ENCODE measurements around the gene VSIG2. TPM values are rescaled to one million over a fixed set of nuclear protein-coding genes. Genes with fewer than 3 reads are reported as not detected.
A peak's percentile ranks its signal among the peaks of the same experiment; 100 is the strongest.

The VSIG2 gene
- total RNA-seq, 1 donor from 2014 or later: 0.70 TPM

DNA sequence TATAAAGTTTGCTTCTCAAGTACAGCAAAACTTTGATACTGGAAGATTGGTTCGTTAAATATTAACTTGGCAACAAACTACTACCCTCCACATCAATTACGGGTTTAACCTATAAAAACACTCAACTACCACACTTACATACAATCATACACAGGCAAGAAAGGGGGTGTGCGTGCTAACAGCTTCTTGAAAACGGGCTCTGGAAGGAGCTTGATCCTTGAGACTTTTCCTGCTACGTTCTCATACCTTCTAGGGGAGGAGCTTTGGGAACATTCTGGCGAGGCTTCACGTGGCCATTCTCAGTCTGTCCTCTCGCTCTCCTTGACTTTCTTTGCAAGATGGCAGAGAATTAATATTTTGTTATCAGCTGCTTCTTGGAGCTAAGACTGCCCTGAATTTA lies 16.9 kb upstream of the VSIG2 start:
- DNase-seq (ENCODE audit: missing footprints): no peak
- ATAC-seq: no peak
- intact Hi-C loops (cut with DNase I): loop anchor here (10.0 kb wide), 1 partner anchor 66 kb away; no protein-coding TSS in a partner anchor

DNA sequence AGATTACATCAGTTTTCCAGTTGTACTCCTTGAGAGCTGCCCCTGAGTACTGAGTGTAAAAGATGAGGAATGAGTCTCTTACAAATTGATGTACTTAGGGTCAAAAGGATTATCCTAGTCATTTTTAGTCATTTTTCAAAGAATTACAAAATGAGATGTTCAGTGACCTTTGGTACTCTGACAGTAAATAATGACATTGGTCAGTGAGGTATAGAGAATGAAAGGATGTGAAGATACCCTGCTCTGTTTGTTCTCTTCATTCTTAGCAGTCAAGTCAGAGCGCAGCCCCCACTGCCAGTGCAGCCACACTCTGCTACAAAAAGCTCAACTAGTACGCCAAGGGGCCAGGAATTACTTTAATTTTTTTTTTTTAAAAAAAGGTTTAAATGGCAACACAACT lies 14.1 kb upstream of the VSIG2 start:
- ATAC-seq (no peak), DNase-seq (ENCODE audit: missing footprints) (no peak)
- intact Hi-C loops (cut with DNase I): loop anchor here (10.0 kb wide), 1 partner anchor 69 kb away; no protein-coding TSS in a partner anchor

DNA sequence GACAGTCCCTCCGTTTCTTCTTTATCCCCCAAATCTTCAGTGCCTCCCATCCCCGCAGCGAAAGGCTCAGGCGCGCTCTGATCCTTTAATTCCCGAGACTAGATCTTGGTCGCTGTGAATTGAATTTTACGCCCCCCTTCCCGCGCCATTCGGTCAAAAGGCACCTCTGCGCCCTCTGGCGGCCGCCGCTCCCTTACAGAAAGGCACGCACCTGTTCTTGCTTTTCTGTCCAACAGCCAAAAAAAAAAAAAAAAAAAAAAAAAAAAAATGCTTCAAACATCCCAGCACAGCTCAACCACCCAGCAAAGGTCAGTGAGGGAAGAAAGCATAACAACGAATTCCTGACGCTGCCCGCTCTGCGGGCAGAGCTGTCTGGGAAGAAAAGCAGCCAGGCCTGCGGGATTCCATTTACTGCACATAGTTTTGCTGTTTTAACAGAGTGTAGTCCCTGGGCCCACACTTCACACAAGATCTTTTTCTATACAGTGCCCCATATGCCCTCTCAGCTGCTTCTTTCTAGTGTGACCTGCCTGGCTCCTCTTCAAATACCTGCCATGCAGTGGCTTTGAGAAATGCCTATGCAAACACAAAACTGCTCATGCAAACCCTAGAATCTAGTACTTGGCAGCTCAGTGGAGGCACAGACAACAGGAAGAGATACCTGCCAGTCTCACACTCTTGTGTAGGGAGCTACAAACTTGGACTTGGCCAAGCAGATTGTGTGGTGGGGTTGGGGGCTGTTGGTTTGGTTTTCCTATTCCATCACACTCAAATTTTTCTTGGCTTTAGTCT lies 11.3 kb upstream of the VSIG2 start:
- ATAC-seq (peak; percentile 33), DNase-seq (ENCODE audit: missing footprints) (peak; percentile 90)
- intact Hi-C loops (cut with DNase I): loop anchor here (1.0 to 10.0 kb wide), 3 partner anchors 39 to 94 kb away; partner anchors contain the start of gene MSANTD2

GRCh38 chr11:124762624-124763155 lies 10.6 kb upstream of the VSIG2 start:
- peak; percentile 4 for ATAC-seq
- DNase-seq (ENCODE audit: missing footprints): no peak
- intact Hi-C loops (cut with DNase I): loop anchor here (1.0 to 10.0 kb wide), 4 partner anchors 40 to 93 kb away; partner anchors contain the start of gene MSANTD2

DNA sequence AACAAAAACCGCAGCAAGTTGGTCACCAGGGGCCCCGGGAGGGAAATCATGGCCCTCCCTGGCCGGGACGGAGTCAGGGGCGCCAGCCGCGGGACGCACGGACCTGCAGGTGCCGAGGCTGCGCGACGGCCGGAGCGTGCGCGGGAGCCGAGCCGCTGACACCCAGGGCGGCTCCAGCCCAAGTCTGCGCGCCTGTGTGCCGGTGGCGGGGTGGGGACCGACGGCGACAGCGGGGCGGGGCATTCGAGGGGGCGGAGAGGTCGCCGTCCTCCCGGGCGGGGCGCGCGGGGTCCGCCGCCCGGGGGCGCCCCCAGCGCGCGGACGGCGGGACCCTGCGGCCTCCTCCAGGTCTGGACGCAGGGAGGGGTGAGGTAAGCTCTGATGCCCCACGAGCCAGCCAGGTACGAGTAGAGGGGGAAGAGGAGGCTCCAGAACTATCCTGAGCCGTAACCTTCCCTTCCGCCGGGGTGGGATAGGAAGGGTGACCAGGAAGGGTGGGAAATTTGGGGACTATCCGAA lies 10.1 kb upstream of the VSIG2 start, which contains the start of gene ESAM:
Gene ESAM (minus strand): TSS at position 186 of the 519 bp plus-strand sequence. CDS start 136 bp downstream, at position 50.
- ATAC-seq: peak; percentile 37
- intact Hi-C loops (cut with DNase I): loop anchor here (1.0 to 10.0 kb wide), 3 partner anchors 40 to 88 kb away; partner anchors contain the start of gene MSANTD2
- no peak for DNase-seq (ENCODE audit: missing footprints)

DNA sequence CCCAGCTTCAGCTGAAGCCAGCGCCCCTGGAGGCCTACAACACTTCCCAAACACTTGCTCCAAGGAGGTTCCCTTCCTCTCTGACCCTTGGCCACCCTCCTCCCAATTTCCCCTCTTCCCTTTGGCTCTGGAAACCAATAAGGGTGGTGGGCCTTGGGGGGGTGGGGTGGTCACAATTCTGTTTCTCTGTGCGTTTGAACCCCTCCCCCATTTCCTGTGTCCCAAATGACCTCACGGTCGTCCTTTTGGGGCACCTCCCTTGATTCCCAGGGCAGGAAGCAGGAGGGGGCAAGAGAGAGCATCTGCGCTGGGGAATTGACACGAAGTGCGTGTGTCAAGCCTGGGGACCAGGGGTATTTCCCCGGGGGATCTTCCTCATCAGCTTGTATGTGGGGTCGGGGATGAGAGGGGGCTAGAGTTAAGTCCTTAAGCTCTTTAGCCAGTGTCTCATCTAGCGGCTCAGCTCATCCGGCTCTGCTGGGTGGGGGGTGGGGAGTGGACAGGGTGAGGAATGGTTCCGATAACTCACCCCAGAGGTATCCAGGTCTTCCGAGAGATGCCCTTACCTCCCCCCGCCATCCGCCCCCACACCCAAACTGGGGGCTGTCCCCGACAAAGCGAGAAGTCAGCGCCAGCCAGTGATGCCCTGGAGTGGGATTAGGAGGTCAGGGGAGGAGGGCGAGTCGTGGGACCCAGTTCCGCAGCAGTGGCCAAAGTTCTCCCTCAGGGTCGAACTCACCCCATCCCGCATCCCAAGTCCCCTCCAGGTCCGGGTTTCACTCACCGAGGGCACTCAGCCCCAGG lies 9.4 kb upstream of the VSIG2 start:
- ATAC-seq: peak; percentile 7
- no peak for DNase-seq (ENCODE audit: missing footprints)
- intact Hi-C loops (cut with DNase I): loop anchor here (1.0 to 10.0 kb wide), 3 partner anchors 41 to 87 kb away; partner anchors contain the start of gene MSANTD2

DNA sequence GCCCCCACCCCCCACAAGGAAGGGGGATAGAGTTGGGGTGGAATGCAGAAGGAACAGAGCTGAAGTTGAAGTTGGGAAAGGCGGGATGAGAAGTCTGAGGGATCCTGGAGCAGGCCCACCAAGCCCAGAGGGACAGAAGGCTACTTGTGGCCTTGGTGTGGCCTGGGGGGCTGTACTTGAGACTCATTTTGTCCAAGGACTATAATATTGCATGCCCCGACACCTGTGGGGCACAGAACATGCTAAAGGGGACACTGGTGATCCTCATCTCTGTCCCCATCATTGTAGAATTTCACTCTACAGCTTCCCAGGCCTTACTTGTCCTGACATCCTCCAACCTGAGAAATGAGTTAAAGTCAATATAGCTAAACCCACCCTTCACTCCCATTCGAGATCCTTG lies 8.8 kb upstream of the VSIG2 start:
- DNase-seq (ENCODE audit: missing footprints): no peak
- no peak for ATAC-seq
- intact Hi-C loops (cut with DNase I): loop anchor here (5.0 to 10.0 kb wide), 2 partner anchors 41 to 74 kb away; partner anchors contain the start of gene MSANTD2

- ATAC-seq (peak; percentile 11), DNase-seq (ENCODE audit: missing footprints) (no peak)
- intact Hi-C loops (cut with DNase I): loop anchor here (5.0 to 10.0 kb wide), 2 partner anchors 42 to 75 kb away; partner anchors contain the start of gene MSANTD2
Observed at GRCh38 chr11:124760205-124760652, 8.2 kb upstream of the VSIG2 start.

- intact Hi-C loops (cut with DNase I): loop anchor here (5.0 to 10.0 kb wide), 2 partner anchors 43 to 75 kb away; partner anchors contain the start of gene MSANTD2
- ATAC-seq: peak; percentile 39
- DNase-seq (ENCODE audit: missing footprints): no peak
Observed at GRCh38 chr11:124759266-124760204, 7.5 kb upstream of the VSIG2 start.

- DNase-seq (ENCODE audit: missing footprints) (peak; percentile 88), ATAC-seq (peak; percentile 69)
- intact Hi-C loops (cut with DNase I): no loop called here
Observed at GRCh38 chr11:124758355-124759265, 6.6 kb upstream of the VSIG2 start.

DNA sequence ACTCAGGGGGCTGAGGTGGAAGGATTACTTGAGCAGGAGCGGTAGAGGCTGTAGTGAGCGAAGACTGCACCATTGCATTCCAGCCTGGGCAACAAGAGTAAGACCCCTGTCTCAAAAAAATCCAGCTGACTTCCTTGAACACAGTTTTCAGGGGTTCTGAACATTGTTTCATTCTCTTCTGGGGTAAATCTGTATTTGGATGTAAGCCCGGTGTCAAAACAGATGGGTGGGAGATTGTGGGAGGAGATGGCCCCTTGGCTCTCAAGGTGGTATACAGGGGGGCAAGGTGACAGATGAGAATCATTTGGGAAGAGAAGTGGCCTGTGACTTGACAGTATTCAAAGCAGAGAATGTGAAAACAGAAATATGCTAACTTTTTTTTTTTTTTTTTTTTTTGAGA lies 5.3 kb upstream of the VSIG2 start:
- ATAC-seq (no peak), DNase-seq (ENCODE audit: missing footprints) (no peak)
- intact Hi-C loops (cut with DNase I): no loop called here

DNA sequence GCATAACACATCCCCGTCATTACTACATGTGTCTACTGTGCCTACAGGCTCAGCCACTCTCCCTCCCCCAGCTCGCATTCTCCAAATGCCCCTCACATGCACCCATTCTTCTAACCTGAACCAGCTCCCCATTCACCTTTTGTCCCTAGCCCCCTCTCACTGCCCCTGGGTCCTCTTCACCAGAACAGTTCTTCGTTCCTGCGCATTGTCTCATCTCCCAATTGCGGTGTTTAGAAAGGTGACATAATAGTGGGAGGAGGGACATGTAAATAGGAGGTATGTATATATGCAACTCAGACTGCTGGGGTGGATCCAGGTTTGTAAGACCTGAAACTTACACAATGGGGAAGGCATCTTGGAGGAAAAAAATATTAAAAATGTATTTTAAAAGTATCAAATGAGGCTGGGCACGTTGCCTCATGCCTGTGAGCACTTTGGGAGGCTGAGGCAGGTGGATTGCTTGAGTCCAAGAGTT lies 4.7 kb upstream of the VSIG2 start:
- no peak for DNase-seq (ENCODE audit: missing footprints)
- intact Hi-C loops (cut with DNase I): no loop called here
- no peak for ATAC-seq

- no peak for ATAC-seq
- intact Hi-C loops (cut with DNase I): no loop called here
- no peak for DNase-seq (ENCODE audit: missing footprints)
Observed at GRCh38 chr11:124756033-124756752, 4.1 kb upstream of the VSIG2 start.

DNA sequence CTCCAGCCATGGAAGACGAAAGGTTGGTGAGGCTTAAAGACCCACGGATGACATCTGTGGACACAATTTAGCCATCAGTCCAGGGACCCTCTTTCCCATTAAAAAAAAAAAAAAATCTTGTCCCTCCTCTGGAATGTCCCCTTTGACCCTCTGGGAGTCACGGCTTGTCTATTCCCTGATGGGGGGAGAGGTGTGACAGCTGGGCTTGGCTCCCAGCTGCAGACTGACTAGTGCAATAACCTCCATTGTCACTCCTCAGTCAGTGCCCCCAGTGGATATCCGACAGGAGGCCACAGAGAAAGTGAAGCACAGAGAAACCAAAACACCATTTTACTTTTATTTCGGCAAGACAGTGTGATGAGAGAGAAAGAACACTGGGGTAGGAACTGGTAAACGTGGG lies 2.7 kb upstream of the VSIG2 start:
- DNase-seq (ENCODE audit: missing footprints) (no peak), ATAC-seq (no peak)
- intact Hi-C loops (cut with DNase I): no loop called here

DNA sequence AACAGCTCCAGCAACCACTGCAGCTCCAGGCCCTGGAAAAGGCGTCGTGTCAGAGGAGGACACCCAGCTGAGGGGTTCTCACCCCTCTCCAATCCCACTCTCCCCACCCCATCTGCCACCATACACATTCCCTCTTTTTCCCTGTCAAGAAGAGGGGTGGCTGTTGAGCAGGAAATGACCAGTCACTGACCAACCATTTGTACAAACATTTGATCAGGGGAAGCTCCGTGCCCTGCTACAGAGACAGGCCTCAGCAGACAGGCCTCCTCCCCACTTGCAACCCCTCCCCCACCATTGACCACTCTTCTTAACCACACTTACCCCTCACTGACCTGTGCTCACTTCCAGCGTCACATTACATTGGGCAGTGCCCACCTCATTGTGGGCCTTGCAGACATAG lies 2.3 kb upstream of the VSIG2 start:
- intact Hi-C loops (cut with DNase I): no loop called here
- ATAC-seq (no peak), DNase-seq (ENCODE audit: missing footprints) (no peak)

DNA sequence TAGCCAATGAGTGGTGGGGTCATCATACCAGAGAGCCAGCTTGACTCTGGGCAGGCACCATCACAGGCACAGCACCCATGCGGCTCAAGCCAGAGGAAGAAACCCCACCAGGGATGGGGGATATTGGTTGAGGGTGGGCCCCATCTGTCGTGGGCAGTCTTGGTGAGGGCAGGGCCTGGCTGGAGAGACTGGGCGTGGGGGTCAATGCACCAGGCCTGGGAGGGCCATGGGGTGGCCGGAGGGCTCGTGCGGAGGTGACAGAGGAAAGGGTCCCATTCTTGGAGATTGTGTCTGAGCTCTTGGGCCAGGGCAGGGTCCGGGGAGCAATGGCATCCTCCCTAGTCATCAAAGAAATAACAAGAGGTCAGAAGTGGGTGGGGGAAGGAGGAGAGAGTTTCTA lies 1.6 kb upstream of the VSIG2 start:
- DNase-seq (ENCODE audit: missing footprints): no peak
- no peak for ATAC-seq

More for the DNA sequence above, 1.6 kb upstream of the VSIG2 start:
- intact Hi-C loops (cut with DNase I): no loop called here

Measured in Right ventricle myocardium inferior (tissue), 1 donor.